Muscle layer of duodenum (tissue), 2 donors: ENCODE measurements around the gene CTSD.

ENCODE experiments used
- H3K27ac ChIP-seq: one replicate; pipeline ENCODE4 v1.7.0; 2013; ENCODE audit warnings: mild to moderate bottlenecking, low read length
- H3K27me3 ChIP-seq: one replicate; pipeline ENCODE4 v1.7.0; 2013; ENCODE audit warnings: low read depth, mild to moderate bottlenecking, control low read depth, low read length
- H3K36me3 ChIP-seq, 2 donors: one replicate each; pipeline ENCODE4 v1.7.0; 2013; ENCODE audit warnings: low read length in 2 of 2, control low read depth in 1 of 2, mild to moderate bottlenecking in 1 of 2; ENCODE audit not compliant: insufficient read depth in 2 of 2, control insufficient read depth in 1 of 2
- H3K4me1 ChIP-seq, 2 donors: one replicate each; pipeline ENCODE4 v1.7.0; 2013; ENCODE audit warnings: low read length in 2 of 2, mild to moderate bottlenecking in 2 of 2, control low read depth in 1 of 2, moderate library complexity in 1 of 2; ENCODE audit not compliant: insufficient read depth in 2 of 2, control insufficient read depth in 1 of 2
- H3K4me3 ChIP-seq, 2 donors: one replicate each; pipeline ENCODE4 v1.7.0; 2013; ENCODE audit warnings: low read length in 2 of 2, low read depth in 1 of 2, mild to moderate bottlenecking in 1 of 2
- H3K9me3 ChIP-seq, 2 donors: one replicate each; pipeline ENCODE4 v1.7.0; 2013; ENCODE audit warnings: low read length in 2 of 2, control low read depth in 1 of 2, mild to moderate bottlenecking in 1 of 2; ENCODE audit not compliant: control insufficient read depth in 1 of 2
- donor health status: healthy.

CTSD gene

DNA sequence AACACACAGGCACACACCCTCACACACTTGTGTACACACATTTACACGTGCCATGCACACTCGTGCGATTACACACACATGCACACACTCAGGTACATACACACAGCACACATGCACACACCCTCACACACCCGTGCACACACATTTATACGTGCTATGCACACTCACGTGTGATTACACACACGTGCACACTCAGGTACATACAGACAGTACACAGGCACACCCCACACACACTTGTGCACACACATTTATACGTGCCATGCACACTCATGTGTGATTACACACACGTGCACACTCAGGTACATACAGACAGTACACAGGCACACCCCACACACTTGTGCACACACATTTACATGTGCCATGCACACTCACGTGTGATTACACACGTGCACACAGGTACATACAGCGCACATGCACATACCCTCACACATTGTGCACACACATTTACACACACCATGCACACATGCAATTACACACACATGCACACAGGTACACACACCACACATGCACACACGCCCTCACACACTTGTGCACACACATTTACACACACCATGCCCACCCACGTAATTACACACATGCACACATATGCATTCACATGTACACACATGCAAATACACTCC is 17.9 kb downstream of the CTSD start:
- H3K27ac ChIP-seq = no peak overlapping the region
- H3K27me3 ChIP-seq = peaks cover 8% of the 10 kb centered on the region
- H3K9me3 ChIP-seq = no peaks in the 10 kb centered on the region
- H3K4me3 ChIP-seq = no peak overlapping the region
- peaks cover 0 to 25% of the 10 kb centered on the region in 2 donors for H3K4me1 ChIP-seq
- no peaks in the 10 kb centered on the region for H3K36me3 ChIP-seq

DNA sequence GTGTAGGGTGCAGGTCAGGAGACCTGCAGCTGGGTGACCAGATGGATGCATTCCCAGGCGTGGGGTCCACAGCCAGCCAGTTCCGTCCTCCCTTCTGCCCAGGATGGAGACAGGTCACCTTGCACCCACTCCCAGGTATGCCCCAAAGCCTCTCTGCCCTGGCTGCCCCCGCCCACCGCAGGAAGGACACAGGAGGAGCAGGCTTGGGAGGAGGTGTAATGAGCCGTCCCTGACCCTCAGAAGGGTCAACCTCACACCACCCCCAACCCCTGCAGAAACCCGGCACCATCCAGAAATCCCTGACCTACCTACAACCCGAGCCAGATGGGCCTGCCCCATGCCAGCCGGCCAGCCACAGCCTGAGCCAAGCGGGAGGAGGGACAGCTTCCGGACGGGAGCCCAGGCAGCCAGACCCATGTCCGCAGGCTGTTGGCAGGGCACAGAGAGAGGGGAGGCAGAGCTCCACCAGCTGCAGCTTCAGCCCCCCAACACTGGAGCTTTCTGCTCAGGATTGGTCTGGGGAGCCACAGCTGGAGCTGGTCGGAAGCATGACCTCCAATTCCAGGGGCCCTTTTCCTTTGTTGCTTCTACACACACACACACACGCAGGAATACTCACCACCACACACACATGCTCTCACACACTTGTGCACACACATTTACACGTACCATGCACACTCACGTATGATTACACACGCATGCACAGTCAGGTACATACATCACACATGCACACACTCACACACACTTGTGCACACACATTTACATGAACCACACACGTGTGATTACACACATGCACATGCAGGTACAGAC is 18.6 kb downstream of the CTSD start:
- peaks cover 0 to 19% of the 10 kb centered on the region in 2 donors for H3K4me1 ChIP-seq
- H3K4me3 ChIP-seq = no peak overlapping the region
- H3K27ac ChIP-seq = no peak overlapping the region
- peaks cover 8% of the 10 kb centered on the region for H3K27me3 ChIP-seq
- H3K9me3 ChIP-seq = no peaks in the 10 kb centered on the region
- H3K36me3 ChIP-seq = no peaks in the 10 kb centered on the region

DNA sequence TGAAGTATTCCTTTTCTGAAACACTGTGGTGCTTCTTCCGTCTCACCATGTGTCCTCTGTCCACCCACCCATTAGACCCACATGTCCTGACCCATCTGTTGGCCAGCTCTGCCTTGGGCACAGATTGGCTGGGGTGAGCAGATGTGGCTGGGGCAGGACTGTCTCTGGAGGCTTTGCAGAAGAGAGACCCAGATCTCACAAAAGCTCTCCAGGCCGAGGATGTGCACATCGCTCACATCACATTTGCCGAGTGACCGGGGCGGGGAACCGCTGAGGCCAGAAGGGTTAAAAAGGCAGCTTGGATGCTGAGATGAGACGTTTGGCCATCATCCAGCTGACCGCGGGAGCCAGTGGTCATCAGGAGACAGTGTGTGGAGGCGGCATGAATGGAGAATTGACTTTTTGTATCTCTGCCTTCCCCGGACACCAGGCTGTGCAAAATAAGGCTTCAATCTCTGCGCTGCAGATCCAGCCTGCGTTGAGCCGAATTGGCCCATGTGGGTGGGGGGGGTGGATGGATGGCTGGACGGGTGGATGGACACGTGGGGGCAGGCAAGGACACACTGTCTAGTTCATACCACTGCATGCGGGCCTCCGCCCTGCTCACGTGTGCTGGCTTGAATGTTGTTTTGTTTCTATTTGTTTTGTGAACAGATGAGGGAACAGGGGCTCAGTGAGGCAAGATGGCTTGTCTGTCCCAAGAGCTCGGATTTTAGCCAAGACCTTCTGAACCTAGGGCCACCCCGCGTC is 19.4 kb downstream of the CTSD start:
- Histone ChIP-seq H3K36me3 (no peaks in the 10 kb centered on the region), H3K9me3 (no peaks in the 10 kb centered on the region), H3K4me3 (no peak overlapping the region), H3K4me1 (peaks cover 0 to 12% of the 10 kb centered on the region in 2 donors), H3K27ac (no peak overlapping the region), H3K27me3 (peaks cover 3% of the 10 kb centered on the region)

DNA sequence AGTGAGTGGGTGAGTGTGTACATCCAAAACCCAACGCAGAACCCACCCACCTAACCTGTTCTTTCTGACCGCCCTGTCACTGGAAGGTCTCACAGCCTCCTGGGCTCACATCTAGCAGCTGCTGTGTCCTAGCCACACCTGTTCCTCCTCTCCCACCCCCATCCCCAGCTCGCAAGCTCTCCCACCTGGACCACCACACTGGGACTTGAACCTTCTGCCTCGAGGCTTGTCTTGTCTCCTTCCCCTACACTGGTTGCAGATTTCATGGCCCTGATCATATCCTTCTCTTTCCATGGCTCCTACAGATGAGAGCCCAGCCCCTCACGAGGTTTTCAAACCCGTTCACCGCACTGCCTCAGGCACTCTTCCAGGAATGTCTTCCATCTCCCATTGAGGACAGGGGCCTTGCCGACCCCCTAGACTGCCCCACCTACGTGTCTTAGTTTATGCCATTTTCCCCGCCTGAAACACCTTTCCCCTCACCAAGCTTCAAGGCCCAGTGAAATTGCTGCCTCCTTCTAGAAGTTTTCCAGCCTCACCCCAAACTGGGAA is 20.1 kb downstream of the CTSD start:
- Histone ChIP-seq H3K4me3 (no peak overlapping the region), H3K4me1 (peaks cover 0 to 5% of the 10 kb centered on the region in 2 donors), H3K27me3 (peaks cover 3% of the 10 kb centered on the region), H3K36me3 (no peaks in the 10 kb centered on the region), H3K27ac (no peak overlapping the region), H3K9me3 (no peaks in the 10 kb centered on the region)

DNA sequence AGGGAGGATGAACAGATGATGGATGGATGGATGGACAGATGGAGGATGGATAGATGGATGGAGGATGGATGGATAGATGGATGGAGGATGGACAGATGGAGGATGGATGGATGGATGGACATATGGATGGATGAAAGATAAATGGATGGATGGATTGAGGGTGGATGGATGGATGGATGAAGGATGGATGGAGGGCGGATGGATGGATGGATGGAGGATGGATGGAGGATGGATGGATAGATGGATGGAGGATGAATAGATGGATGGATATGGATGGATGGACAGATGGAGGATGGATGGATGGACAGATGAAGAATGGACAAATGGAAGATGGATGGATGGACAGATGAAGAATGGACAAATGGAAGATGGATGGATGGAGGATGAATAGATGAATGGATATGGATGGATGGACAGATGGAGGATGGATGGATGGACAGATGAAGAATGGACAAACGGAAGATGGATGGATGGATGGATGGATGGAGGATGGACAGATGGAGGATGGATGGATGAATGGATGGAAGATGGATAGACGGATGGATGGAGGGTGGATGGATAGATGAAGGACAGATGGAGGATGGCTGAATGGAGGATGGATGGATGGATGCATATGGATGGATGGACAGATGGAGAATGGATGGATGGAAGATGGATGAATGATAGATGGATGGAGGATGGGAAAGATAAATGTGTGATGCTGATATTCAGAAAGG is 20.7 kb downstream of the CTSD start:
- Histone ChIP-seq H3K4me1 (no peaks in the 10 kb centered on the region), H3K27me3 (no peaks in the 10 kb centered on the region), H3K9me3 (no peaks in the 10 kb centered on the region), H3K4me3 (no peak overlapping the region), H3K36me3 (no peaks in the 10 kb centered on the region), H3K27ac (no peak overlapping the region)

DNA sequence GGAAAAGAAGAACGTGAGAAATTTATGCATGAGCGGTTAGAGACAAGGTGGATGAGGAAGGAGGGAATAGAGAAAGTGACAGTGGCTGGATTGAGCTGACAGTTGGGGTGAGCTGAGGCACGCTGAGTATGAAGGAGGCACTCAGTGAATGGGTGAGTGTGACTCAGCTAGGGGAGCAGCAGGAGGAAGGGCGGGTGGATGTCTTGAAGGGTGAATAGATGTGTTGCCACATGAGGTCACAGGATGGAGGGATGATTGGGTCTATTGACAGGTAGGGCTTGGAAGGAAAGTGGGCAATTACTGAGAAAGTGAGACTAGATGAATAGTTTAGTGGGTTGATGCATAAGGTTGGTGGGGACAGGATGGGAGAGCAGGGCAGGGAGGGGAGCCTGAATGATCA is 21.4 kb downstream of the CTSD start:
- H3K4me1 ChIP-seq = no peaks in the 10 kb centered on the region
- H3K27ac ChIP-seq = no peak overlapping the region
- H3K36me3 ChIP-seq = no peaks in the 10 kb centered on the region
- H3K4me3 ChIP-seq = no peak overlapping the region
- H3K27me3 ChIP-seq = no peaks in the 10 kb centered on the region
- H3K9me3 ChIP-seq = peaks cover under 1 to 2% of the 10 kb centered on the region in 2 donors

DNA sequence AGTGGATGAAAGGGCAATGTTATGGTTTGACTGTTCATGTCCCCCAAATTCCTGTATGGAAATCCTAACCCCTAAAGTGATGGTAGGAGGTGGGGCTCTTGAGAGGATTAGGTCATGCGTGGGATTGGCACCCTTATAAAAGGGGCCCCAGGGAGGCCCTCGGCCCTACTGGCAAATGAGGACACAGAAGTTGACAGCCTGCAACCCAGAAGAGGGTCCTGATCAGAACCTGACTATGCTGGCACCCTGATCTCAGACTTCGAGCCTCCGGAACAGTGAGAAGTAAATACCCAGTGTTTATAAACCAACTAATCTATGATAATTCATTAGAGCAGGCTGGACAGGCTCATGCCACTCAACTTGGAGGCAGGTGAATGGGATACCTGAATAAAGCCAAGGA is 22.0 kb downstream of the CTSD start:
- no peak overlapping the region for H3K4me3 ChIP-seq

DNA sequence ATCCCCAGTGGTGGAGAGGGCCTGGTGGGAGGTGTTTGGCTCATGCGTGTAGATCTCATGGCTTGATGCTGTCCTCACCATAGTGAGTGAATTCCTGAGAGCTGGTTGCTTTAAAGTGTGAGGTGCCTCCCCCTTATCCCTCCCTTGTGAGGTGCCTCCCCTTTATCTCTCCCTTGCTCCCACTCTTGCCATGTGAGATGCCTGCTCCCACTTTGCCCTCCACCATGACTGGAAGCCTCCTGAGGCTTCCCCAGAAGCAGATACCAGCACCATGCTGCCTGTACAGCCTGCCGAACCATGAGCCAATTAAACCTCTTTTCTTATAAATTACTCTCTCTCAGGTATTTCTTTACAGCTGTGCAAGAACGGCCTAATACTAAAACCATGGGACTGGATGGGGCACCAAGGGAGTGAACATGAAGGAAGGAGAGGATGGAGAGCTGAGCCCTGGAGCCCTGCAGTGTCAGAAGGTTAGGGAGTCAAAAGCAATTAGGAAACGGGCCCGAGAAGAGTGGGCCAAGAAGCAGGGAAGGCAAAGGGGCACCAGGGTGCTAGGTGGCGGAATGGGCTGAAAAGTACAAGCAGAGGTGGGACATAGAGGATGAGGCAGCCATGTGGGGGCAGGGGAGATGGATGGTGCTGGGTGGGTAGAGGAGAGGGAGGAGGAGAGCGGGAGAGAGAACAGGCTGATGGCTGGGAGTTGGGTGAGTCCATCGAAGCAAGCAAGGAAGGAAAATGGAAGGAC is 22.8 kb downstream of the CTSD start:
- Histone ChIP-seq H3K27me3 (no peaks in the 10 kb centered on the region), H3K4me3 (no peak overlapping the region), H3K27ac (no peak overlapping the region), H3K9me3 (peaks cover 4 to 15% of the 10 kb centered on the region in 2 donors), H3K36me3 (no peaks in the 10 kb centered on the region), H3K4me1 (no peaks in the 10 kb centered on the region)

More for the DNA sequence above, 22.0 kb downstream of the CTSD start:
- no peaks in the 10 kb centered on the region for H3K4me1 ChIP-seq
- H3K27ac ChIP-seq = no peak overlapping the region
- no peaks in the 10 kb centered on the region for H3K27me3 ChIP-seq
- H3K36me3 ChIP-seq = no peaks in the 10 kb centered on the region
- peaks cover 4 to 7% of the 10 kb centered on the region in 2 donors for H3K9me3 ChIP-seq

DNA sequence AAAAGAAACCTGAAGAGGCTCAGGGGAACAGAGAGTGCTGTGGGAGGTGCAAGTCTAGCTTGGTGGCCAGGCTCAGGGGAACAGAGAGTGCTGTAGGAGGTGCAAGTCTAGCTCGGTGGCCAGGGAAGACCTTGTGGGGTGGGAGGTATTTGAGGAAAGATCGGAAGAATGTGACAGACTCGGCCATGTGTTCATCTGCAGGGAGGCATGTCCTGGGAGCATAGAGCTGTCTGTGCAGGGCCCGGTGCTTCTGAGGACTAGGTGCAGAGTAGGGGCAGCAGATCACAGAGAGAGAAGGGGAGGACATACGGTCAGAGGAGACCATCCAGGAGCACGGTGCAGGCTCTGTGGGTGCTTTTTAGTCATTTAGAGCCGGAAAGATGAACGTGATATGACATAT is 24.2 kb downstream of the CTSD start:
- H3K27ac ChIP-seq = no peak overlapping the region
- no peaks in the 10 kb centered on the region for H3K36me3 ChIP-seq
- peaks cover 9% of the 10 kb centered on the region for H3K27me3 ChIP-seq
- H3K4me1 ChIP-seq = no peaks in the 10 kb centered on the region
- H3K9me3 ChIP-seq = peaks cover 4 to 18% of the 10 kb centered on the region in 2 donors
- H3K4me3 ChIP-seq = no peak overlapping the region

DNA sequence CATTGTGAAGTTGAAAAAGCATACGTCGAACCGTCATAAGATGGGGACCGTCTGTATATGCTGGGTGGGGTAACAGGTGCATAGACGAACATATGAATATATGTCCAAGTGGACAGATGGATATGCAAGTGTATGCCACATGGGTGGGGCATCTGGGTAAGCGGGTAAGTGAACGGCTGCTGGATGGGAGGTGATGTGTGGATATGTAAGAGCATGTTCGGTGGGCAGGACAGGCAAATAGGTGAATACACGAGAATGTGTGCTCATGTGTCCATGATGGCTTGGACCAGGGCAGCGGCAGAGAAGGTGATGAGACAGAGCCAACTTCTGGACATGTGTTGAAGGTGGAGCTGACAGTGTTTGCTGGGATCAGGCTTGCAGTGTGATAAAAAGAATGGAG is 25.3 kb downstream of the CTSD start:
- H3K27me3 ChIP-seq = peaks cover 17% of the 10 kb centered on the region
- H3K4me1 ChIP-seq = no peaks in the 10 kb centered on the region
- H3K27ac ChIP-seq = no peak overlapping the region
- H3K36me3 ChIP-seq = no peaks in the 10 kb centered on the region
- H3K9me3 ChIP-seq = peaks cover 4 to 18% of the 10 kb centered on the region in 2 donors
- H3K4me3 ChIP-seq = no peak overlapping the region
